WERI-Rb-1 (cell line): ENCODE data around the gene MED13.
"Not testable (repeated sequence)": the region's sequence is repeated elsewhere in the genome, so short reads cannot be mapped to it uniquely, and the experiment has no call there.

Experiments used
- DNase-seq: peaks from one replicate; pipeline ENCODE4 v3.0.0-alpha.2; 2020
- H3K27ac ChIP-seq: fragments of 250-450 bp; sonication (Bioruptor Pico); 2 replicates; pipeline ENCODE4 v1.5.1; 2020; ENCODE audit warnings: mild to moderate bottlenecking, moderate library complexity
- H3K27me3 ChIP-seq: fragments of 250-450 bp; sonication (Bioruptor Pico); 2 replicates; pipeline ENCODE4 v1.5.1; 2021; ENCODE audit warnings: mild to moderate bottlenecking, low read depth, moderate library complexity; ENCODE audit not compliant: insufficient read depth, severe bottlenecking
- H3K36me3 ChIP-seq: fragments of 250-450 bp; sonication (Bioruptor Pico); 2 replicates; pipeline ENCODE4 v1.5.1; 2020; ENCODE audit warnings: mild to moderate bottlenecking, moderate library complexity
- H3K4me3 ChIP-seq: 2 replicates; pipeline ENCODE4 v1.5.1; 2011; ENCODE audit warnings: low read depth, mild to moderate bottlenecking, control low read depth, low read length
- H3K9me3 ChIP-seq: fragments of 250-450 bp; sonication (Bioruptor Pico); 2 replicates; pipeline ENCODE4 v1.5.1; 2021; ENCODE audit warnings: mild to moderate bottlenecking, moderate library complexity; ENCODE audit not compliant: severe bottlenecking
- TF ChIP-seq, protein P1 (sequence below): IDR thresholded peaks from 2 replicates; pipeline ENCODE4 v1.5.1; 2011; ENCODE audit warnings: low read depth, mild to moderate bottlenecking, control low read depth, inconsistent platforms, low read length

Gene MED13

DNA sequence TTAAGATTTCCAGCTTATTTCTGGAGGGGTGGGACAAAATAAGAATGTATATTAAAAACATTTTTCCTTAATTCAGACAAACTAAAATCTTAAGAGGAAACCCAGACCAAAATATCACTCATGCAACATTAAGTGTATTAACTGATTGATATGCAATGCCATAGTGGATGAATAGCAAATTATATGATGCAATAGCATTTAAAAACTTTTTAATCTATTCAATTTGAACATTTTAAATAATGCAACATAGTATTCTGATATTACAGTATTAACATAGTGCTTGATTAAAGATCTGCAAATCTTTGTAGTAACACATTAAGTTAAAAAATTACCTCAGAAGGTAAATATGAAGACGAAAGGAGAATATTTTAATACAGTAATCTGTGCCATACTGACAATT lies 122.0 kb downstream of the MED13 start:
- Histone ChIP-seq H3K27me3 (no peaks in the 10 kb centered on the region), H3K4me3 (no peak overlapping the region), H3K36me3 (peaks cover 53% of the 10 kb centered on the region), H3K27ac (no peak overlapping the region), H3K9me3 (no peaks in the 10 kb centered on the region)
- no peak for DNase-seq
- TF ChIP-seq, protein P1, sequence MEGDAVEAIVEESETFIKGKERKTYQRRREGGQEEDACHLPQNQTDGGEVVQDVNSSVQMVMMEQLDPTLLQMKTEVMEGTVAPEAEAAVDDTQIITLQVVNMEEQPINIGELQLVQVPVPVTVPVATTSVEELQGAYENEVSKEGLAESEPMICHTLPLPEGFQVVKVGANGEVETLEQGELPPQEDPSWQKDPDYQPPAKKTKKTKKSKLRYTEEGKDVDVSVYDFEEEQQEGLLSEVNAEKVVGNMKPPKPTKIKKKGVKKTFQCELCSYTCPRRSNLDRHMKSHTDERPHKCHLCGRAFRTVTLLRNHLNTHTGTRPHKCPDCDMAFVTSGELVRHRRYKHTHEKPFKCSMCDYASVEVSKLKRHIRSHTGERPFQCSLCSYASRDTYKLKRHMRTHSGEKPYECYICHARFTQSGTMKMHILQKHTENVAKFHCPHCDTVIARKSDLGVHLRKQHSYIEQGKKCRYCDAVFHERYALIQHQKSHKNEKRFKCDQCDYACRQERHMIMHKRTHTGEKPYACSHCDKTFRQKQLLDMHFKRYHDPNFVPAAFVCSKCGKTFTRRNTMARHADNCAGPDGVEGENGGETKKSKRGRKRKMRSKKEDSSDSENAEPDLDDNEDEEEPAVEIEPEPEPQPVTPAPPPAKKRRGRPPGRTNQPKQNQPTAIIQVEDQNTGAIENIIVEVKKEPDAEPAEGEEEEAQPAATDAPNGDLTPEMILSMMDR = no peak

- TF ChIP-seq, protein P1 = no peak
- H3K27me3 ChIP-seq = no peaks in the 10 kb centered on the region
- no peaks in the 10 kb centered on the region for H3K9me3 ChIP-seq
- peaks cover 42% of the 10 kb centered on the region for H3K36me3 ChIP-seq
- no peak overlapping the region for H3K27ac ChIP-seq
- no peak for DNase-seq
- H3K4me3 ChIP-seq = no peak overlapping the region
These were observed 123.0 kb downstream of the MED13 start for GRCh38 chr17:61942085-61942484.

- peaks cover 29% of the 10 kb centered on the region for H3K36me3 ChIP-seq
- no peaks in the 10 kb centered on the region for H3K27me3 ChIP-seq
- peak overlapping the region; percentile 84 for H3K27ac ChIP-seq
- DNase-seq = no peak
- TF ChIP-seq, protein P1 = no peak
- H3K4me3 ChIP-seq = peak overlapping the region; percentile 91
- no peaks in the 10 kb centered on the region for H3K9me3 ChIP-seq
These were observed 137.0 kb downstream of the MED13 start for GRCh38 chr17:61928101-61928436.

DNA sequence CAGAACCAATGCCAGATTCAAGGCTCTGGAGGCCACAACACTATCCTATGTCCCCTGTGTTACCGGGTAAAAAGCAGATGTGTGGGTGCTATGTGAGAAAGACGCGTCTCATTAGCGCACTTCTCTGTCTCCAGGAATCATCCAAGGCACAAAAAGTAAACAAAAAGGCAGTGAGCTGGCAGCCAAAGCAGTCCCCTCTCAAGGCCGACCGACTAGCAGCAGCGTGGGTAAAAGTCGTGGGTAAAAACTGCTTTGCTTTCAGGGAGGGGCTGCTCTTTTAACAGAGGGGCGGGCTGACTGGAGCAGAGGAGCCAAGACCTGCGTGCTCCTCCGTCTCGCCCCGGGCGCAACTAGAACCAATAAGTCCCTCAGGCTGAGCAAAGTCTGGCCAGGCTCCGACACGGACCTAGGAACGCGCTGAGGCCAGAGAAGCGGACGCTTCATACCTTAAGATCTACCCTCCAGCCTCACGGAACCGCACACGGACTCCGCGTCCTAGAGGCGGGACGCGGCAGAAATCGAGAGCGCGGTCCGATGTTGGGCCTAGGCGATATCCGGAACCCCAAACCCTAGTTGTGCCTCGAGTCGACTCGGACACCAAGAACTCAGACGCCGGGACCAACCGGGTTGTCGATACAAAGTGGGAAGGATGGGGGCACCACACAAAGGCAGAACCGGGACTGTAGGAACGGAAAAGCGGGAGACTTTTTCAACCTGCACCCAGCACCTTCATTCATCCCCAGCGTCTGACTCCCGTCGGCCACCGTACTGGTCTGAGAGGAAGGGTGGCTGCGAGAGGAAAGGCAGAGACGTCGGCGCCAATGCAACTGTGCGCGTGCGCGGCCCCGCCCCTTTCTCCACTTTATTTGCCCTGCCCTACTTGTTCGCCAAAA lies 137.6 kb downstream of the MED13 start, which contains the start of gene INTS2:
INTS2 (minus strand) TSS at position 775 of the 893 bp plus-strand sequence. CDS start 1,338 bp downstream, outside the sequence.
- Histone ChIP-seq H3K9me3 (no peaks in the 10 kb centered on the region), H3K27ac (peak within 1 kb of the TSS; percentile 84), H3K36me3 (peaks cover 35% of the 10 kb centered on the region), H3K4me3 (peak within 1 kb of the TSS; percentile 91), H3K27me3 (no peaks in the 10 kb centered on the region)
- TF ChIP-seq, protein P1 = no peak
- peak; percentile 98 for DNase-seq

GRCh38 chr17:61926826-61927207 lies 138.3 kb downstream of the MED13 start:
- DNase-seq = no peak
- Histone ChIP-seq H3K9me3 (no peaks in the 10 kb centered on the region), H3K4me3 (peak overlapping the region; percentile 91), H3K27me3 (no peaks in the 10 kb centered on the region), H3K27ac (peak overlapping the region; percentile 84), H3K36me3 (peaks cover 38% of the 10 kb centered on the region)
- TF ChIP-seq, protein P1 = no peak

DNA sequence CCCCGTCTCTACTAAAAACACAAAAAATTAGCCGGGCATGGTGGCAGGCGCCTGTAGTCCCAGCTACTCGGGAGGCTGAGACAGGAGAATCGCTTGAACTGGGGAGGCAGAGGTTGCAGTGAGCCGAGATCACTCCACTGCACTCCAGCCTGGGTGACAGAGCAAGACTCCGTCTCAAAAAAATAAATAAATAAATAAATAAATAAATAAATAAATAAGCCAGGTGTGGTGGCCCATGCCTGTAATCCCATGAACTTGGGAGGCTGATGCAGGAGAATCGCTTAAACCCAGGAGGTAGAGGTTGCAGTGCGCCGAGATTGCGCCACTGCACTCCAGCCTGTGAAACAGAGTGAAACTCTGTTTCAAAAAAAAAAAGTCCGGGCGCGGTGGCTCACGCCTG lies 149.9 kb downstream of the MED13 start:
- not testable (repeated sequence) for H3K27ac ChIP-seq, H3K9me3 ChIP-seq, H3K27me3 ChIP-seq, H3K4me3 ChIP-seq, DNase-seq
- peaks cover 70% of the 10 kb centered on the region for H3K36me3 ChIP-seq
